ENCODE results near the gene CA10. TPM values are rescaled to one million over a fixed set of nuclear protein-coding genes. Genes with fewer than 3 reads are reported as not detected.

The CA10 gene
- total and polyA plus RNA-seq, 2 donors (not counting 3 experiments of a cell fraction or from before 2014, with no cell fraction given) = not detected

DNA sequence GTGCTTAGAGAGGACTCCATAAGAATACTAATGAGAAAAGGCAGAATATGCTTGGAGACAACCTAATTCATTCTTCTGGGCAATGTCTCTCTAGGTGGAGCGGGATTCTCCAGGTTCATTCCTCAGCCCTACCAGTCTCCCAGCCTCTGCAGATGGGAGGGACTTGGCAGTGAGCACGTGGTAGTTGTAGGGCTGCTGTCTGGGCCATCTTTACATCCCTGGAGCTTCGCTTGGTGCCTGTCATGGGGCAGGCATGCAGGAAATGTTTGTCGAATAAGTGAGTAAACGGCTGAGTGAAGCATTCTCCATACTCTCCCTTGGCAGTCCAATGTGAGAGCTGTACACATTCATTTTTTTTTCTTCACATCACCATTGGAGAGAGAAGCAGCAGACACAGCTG, 510.7 kb downstream of the CA10 start:
- DNase-seq (ENCODE audit: low read depth, low spot score) (no peak), FAIRE-seq (no peak)
- TF ChIP-seq, protein P1, sequence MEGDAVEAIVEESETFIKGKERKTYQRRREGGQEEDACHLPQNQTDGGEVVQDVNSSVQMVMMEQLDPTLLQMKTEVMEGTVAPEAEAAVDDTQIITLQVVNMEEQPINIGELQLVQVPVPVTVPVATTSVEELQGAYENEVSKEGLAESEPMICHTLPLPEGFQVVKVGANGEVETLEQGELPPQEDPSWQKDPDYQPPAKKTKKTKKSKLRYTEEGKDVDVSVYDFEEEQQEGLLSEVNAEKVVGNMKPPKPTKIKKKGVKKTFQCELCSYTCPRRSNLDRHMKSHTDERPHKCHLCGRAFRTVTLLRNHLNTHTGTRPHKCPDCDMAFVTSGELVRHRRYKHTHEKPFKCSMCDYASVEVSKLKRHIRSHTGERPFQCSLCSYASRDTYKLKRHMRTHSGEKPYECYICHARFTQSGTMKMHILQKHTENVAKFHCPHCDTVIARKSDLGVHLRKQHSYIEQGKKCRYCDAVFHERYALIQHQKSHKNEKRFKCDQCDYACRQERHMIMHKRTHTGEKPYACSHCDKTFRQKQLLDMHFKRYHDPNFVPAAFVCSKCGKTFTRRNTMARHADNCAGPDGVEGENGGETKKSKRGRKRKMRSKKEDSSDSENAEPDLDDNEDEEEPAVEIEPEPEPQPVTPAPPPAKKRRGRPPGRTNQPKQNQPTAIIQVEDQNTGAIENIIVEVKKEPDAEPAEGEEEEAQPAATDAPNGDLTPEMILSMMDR (IDR thresholded peaks at IDR 0.05; ENCODE audit: extremely low read depth in 1 of 2, insufficient read depth in 1 of 2, low read depth in 1 of 2, low read length in 2 of 2) = no peak
- TF ChIP-seq FOS (IDR thresholded peaks at IDR 0.05; ENCODE audit: borderline replicate concordance, insufficient read depth, low read length) = no peak
- no peak for TF ChIP-seq GATA2 (IDR thresholded peaks at IDR 0.05; ENCODE audit: insufficient read depth, insufficient read length, low read depth, low read length)
- no peak for TF ChIP-seq MYC (IDR thresholded peaks at IDR 0.05; ENCODE audit: low read depth, low read length)
- TF ChIP-seq MAX (IDR thresholded peaks at IDR 0.05; ENCODE audit: insufficient read depth, insufficient read length) = no peak
- no peak for TF ChIP-seq POLR2AphosphoS5 (IDR thresholded peaks at IDR 0.05; ENCODE audit: insufficient read depth, low read depth, low read length)
- no peak for TF ChIP-seq EZH2 (IDR thresholded peaks at IDR 0.05; ENCODE audit: borderline replicate concordance, low read depth, low read length, severe bottlenecking)
- Histone ChIP-seq H3K4me2 (ENCODE audit: insufficient read depth, low read length) (no peak overlapping the region), H3K9ac (replicated peaks; ENCODE audit: extremely low read depth, insufficient read depth, low read length) (no peak overlapping the region), H4K20me1 (replicated peaks; ENCODE audit: control insufficient read depth, extremely low read depth, insufficient read depth, low read length) (no peaks in the 10 kb centered on the region), H3K4me1 (ENCODE audit: control insufficient read depth, extremely low read depth, insufficient read depth, low read length) (no peaks in the 10 kb centered on the region), H2AFZ (ENCODE audit: low read depth, low read length) (no peak overlapping the region), H3K27me3 (ENCODE audit: control insufficient read depth in 2 of 2, insufficient read depth in 2 of 2, low read length in 2 of 2) (no peaks in the 10 kb centered on the region), H3K4me3 (replicated peaks in 1 of 3; ENCODE audit: insufficient read depth in 1 of 3, low read depth in 1 of 3, low read length in 3 of 3) (no peak overlapping the region), H3K9me1 (replicated peaks; ENCODE audit: control insufficient read depth, extremely low read depth, insufficient read depth, low read length) (no peaks in the 10 kb centered on the region), H3K79me2 (ENCODE audit: control insufficient read depth, insufficient read depth, low read length) (no peaks in the 10 kb centered on the region), H3K9me3 (replicated peaks; ENCODE audit: control insufficient read depth, insufficient read depth, low read length) (no peaks in the 10 kb centered on the region), H3K27ac (ENCODE audit: insufficient read depth, low read depth, low read length) (no peak overlapping the region), H3K36me3 (ENCODE audit: control insufficient read depth in 2 of 2, extremely low read depth in 1 of 2, insufficient read depth in 2 of 2, low read length in 2 of 2) (no peaks in the 10 kb centered on the region)
- dilution Hi-C loops (cut with MboI; ENCODE audit: extremely low pct_ligation_motif_present, low sequenced_read_pairs) = no loop called here
- ChIA-PET CTCF (no interaction called here), POLR2A (no interaction called here)
- BruUV-seq (replicated peaks) = no TSS peak
- intact Hi-C loops (cut with micrococcal nuclease) = no loop called here
